Thyroid gland (tissue), 4 donors: Measurements from ENCODE around the gene MACC1. TPM values are rescaled to one million over a fixed set of nuclear protein-coding genes. Genes with fewer than 3 reads are reported as not detected.
A peak's percentile ranks its signal among the peaks of the same experiment; 100 is the strongest.

Experiments used
- DNase-seq, 2 donors: peaks; one replicate each; pipeline ENCODE4 v3.0.0-alpha.2; 2019
- H3K27ac ChIP-seq, 3 donors: fragments of 200-600 bp; sonication (generic); 1 replicate in 2 of 3; 2 replicates in 1 of 3; pipeline ENCODE4 v1.5.1; 2016 to 2019; ENCODE audit warnings: mild to moderate bottlenecking in 1 of 3, moderate library complexity in 1 of 3
- H3K27me3 ChIP-seq: fragments of 200-600 bp; sonication (generic); one replicate; pipeline ENCODE4 v1.5.1; 2019
- H3K36me3 ChIP-seq, 2 donors: fragments of 200-600 bp; sonication (generic); one replicate each; pipeline ENCODE4 v1.5.1; 2016 to 2019
- H3K4me1 ChIP-seq, 2 donors: fragments of 200-600 bp; sonication (generic); one replicate each; pipeline ENCODE4 v1.5.1; 2017 to 2019
- H3K4me3 ChIP-seq, 3 donors: fragments of 200-600 bp; sonication (generic); replicated peaks in 1 of 3; 1 replicate in 2 of 3; 2 replicates in 1 of 3; pipeline ENCODE4 v1.5.1; 2016; ENCODE audit warnings: mild to moderate bottlenecking in 1 of 3
- H3K9me3 ChIP-seq: fragments of 200-600 bp; sonication (generic); one replicate; pipeline ENCODE4 v1.5.1; 2017
- POLR2A ChIP-seq, 2 donors: fragments of 450-650 bp; IDR thresholded peaks; one replicate each; pipeline ENCODE4 v1.6.1; 2017; ENCODE audit warnings: antibody characterized with exemption in 2 of 2, mild to moderate bottlenecking in 2 of 2, moderate library complexity in 1 of 2
- WGBS, 2 donors: methylation state at CpG; one replicate each; pipeline ENCODE4 v1.1.5; 2017; 5-methylcytosine and 5-hydroxymethylcytosine counted together
- intact Hi-C: fragments of 100-400 bp; cut with DNase I; formaldehyde crosslinking; loops from one replicate; pipeline ENCODE4 v1.15.1; 2023
- total RNA-seq, 4 donors: library from RNA; depleted of rRNA; stranded (reverse); fragments of >200 nt; gene quantifications; one replicate each; pipeline ENCODE4 v1.2.3, GENCODE V29; 2016
- TF ChIP-seq, protein P1 (sequence below), 6 experiments: fragments of 200-600 bp in 3 of 6; fragments of 450-650 bp in 3 of 6; sonication (generic) in 3 of 6; IDR thresholded peaks; one replicate each; pipeline ENCODE4 v1.5.1; 2016 to 2019; ENCODE audit warnings: antibody characterized with exemption in 6 of 6, mild to moderate bottlenecking in 2 of 6, inconsistent platforms in 1 of 6, moderate library complexity in 1 of 6

MACC1 gene
- total RNA-seq, 4 donors from 2014 or later, result 2.6 to 7.7 (median 3.6) TPM

DNA sequence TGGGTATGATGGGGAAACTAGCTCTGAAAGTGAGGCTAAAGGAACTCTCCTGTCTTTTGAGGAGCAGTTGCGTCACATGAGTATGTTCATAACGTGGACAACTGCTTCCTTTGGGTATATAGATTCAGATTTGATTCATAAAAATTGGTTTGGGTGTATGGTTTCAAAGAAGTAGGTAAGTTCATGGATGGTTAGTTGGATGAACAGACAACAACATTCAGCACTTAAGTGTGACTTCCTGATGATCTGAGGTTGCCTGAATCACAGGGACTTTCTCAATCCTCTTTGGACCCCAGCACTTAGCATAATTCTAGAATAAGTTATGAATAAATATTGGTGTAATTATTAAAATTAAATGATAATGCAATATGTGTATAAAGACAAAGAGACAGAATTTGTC, 43.4 kb downstream of the MACC1 start:
- TF ChIP-seq, protein P1, sequence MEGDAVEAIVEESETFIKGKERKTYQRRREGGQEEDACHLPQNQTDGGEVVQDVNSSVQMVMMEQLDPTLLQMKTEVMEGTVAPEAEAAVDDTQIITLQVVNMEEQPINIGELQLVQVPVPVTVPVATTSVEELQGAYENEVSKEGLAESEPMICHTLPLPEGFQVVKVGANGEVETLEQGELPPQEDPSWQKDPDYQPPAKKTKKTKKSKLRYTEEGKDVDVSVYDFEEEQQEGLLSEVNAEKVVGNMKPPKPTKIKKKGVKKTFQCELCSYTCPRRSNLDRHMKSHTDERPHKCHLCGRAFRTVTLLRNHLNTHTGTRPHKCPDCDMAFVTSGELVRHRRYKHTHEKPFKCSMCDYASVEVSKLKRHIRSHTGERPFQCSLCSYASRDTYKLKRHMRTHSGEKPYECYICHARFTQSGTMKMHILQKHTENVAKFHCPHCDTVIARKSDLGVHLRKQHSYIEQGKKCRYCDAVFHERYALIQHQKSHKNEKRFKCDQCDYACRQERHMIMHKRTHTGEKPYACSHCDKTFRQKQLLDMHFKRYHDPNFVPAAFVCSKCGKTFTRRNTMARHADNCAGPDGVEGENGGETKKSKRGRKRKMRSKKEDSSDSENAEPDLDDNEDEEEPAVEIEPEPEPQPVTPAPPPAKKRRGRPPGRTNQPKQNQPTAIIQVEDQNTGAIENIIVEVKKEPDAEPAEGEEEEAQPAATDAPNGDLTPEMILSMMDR (IDR thresholded peaks at IDR 0.05), result no peak
- TF ChIP-seq POLR2A (IDR thresholded peaks at IDR 0.05), result no peak
- 87 to 92% methylated on average over 2 of the region's 2 CpGs for WGBS, 2 donors
- no peak overlapping the region for H3K27ac ChIP-seq
- DNase-seq, result no peak
- H3K36me3 ChIP-seq, result no peaks in the 10 kb centered on the region
- H3K4me1 ChIP-seq, result no peaks in the 10 kb centered on the region
- no peak overlapping the region for H3K4me3 ChIP-seq
- no peaks in the 10 kb centered on the region for H3K27me3 ChIP-seq
- H3K9me3 ChIP-seq, result no peaks in the 10 kb centered on the region
- intact Hi-C loops, result no loop called here

DNA sequence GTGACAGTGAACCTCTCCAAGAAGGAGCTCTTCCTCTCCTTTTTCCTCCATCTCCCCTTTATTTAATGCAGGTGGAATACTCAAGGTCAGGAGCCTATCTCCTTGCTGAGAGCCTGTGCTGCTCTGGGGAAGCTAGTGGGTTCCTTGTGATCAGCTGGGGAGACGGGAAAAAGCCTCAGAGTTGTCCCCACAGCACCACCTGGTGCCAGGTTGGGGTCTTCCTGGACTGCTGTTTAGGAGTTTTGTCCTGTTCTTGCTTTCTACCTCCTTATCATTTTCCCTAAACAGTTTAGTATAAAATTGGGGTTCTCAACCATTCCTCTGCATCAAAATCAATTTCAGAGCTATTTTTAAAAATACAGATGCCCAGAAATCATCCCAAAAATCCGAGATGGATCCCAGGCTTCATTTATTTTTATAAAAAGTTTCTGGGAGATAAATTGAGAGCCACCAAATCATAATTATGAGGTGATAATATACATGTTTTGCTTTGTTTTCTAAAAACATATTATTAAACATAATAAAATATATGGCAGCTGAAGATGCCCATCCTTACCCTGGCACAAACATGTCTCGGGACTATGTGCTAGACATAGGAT, 44.3 kb downstream of the MACC1 start:
- intact Hi-C loops, result no loop called here
- TF ChIP-seq, protein P1 (IDR thresholded peaks at IDR 0.05), result peak in 3 of 6 experiments; percentile 16 to 38 (median 23)
- no peak for TF ChIP-seq POLR2A (IDR thresholded peaks at IDR 0.05)
- Histone ChIP-seq H3K27me3 (no peaks in the 10 kb centered on the region), H3K4me1 (no peaks in the 10 kb centered on the region), H3K27ac (no peak overlapping the region), H3K36me3 (no peaks in the 10 kb centered on the region), H3K4me3 (no peak overlapping the region), H3K9me3 (no peaks in the 10 kb centered on the region)
- 40 to 41% methylated on average over 3 of the region's 3 CpGs for WGBS, 2 donors
- DNase-seq, result peak; percentile 25 to 30

DNA sequence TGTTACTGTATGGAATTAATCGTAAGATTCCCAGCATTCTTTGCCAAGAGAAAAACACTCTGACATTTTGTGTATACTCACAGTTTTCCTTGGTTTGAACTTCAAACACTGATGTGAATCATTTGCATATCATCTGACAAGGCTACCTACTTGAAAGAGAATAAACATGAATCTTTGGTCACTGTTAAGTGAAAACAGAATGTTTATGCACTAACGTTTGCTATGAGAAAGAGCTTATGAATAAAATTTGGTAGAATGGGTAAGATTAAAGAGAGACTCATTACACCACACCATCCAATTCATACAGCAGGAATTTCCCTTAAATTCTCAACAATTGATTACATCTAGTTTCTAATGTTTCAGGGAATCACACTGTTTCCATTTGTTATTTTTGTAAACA, 46.6 kb downstream of the MACC1 start:
- Histone ChIP-seq H3K4me3 (no peak overlapping the region), H3K36me3 (no peaks in the 10 kb centered on the region), H3K9me3 (no peaks in the 10 kb centered on the region), H3K27me3 (no peaks in the 10 kb centered on the region), H3K27ac (no peak overlapping the region), H3K4me1 (no peaks in the 10 kb centered on the region)
- no peak for TF ChIP-seq POLR2A (IDR thresholded peaks at IDR 0.05)
- TF ChIP-seq, protein P1 (IDR thresholded peaks at IDR 0.05), result no peak
- WGBS, 2 donors, result 68 to 74% methylated on average over 2 of the region's 2 CpGs
- DNase-seq, result no peak
- intact Hi-C loops, result no loop called here

DNA sequence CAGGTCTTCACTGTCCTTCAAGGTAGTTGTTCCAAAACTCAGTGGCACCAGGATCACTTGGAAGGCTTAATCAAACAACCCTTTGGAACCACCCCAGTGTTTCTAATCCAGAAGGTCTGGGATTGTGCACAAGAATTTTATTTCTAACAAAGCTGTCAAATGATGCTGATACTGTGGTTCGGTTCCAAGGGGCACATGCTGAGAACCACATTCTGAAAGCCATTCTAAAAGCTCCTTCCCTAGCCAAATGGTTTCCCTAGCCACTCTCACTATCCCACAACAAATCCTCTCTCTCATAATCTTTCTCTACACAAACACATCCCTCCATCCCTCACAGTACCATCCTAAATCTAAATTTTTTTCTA, 52.1 kb downstream of the MACC1 start:
- TF ChIP-seq, protein P1 (IDR thresholded peaks at IDR 0.05), result no peak
- no peak for TF ChIP-seq POLR2A (IDR thresholded peaks at IDR 0.05)
- intact Hi-C loops, result no loop called here
- Histone ChIP-seq H3K36me3 (no peaks in the 10 kb centered on the region), H3K27ac (no peak overlapping the region), H3K4me1 (no peaks in the 10 kb centered on the region), H3K27me3 (no peaks in the 10 kb centered on the region), H3K9me3 (no peaks in the 10 kb centered on the region), H3K4me3 (no peak overlapping the region)
- DNase-seq, result no peak
- WGBS, 2 donors, result 71 to 93% methylated on average over 1 of the region's 1 CpG

DNA sequence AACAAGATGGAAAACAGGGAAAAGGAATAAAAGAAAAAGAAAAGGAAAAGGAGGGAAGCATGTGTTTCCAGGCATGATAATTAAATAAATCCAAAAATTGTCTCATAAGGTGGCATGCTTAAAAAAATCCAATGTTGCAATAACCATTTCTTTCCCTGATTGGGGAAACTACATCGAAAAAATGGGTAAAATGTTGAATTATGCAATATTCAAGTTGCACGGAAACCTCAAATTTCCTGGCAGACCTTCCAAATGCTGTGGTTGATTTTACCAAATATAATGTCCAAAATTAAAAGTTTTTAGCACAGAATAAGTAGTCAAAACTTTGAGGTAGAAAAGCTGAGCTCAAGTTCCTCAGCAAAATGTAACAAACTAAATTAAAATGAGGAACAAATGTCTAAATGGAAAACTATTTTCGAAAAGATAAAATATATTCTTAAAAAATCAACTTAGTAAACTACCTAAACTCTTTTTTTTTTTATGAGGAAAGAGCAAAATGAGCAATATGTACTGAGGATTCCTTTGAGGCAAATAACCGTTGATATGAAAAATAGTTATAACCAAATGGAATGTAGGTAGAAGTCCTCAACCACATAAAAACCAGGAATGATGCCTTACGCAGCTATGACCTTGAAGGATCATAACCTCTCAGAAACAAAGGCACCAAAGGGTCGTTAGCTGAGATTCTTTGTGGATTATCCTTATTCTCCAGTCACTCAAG, 52.6 kb downstream of the MACC1 start:
- TF ChIP-seq, protein P1 (IDR thresholded peaks at IDR 0.05), result no peak
- no peak for TF ChIP-seq POLR2A (IDR thresholded peaks at IDR 0.05)
- WGBS, 2 donors, result 71 to 77% methylated on average over 6 of the region's 6 CpGs
- intact Hi-C loops, result no loop called here

More for the DNA sequence above, 52.6 kb downstream of the MACC1 start:
- H3K36me3 ChIP-seq, result no peaks in the 10 kb centered on the region
- H3K9me3 ChIP-seq, result no peaks in the 10 kb centered on the region
- no peak overlapping the region for H3K27ac ChIP-seq
- DNase-seq, result no peak
- no peaks in the 10 kb centered on the region for H3K4me1 ChIP-seq
- H3K4me3 ChIP-seq, result no peak overlapping the region
- H3K27me3 ChIP-seq, result no peaks in the 10 kb centered on the region
